Activated CD8-positive, alpha-beta memory T cell treated with anti-CD3 and anti-CD28 coated beads for 36 hours (primary cell): ENCODE data around the gene CTNNA2. TPM values are rescaled to one million over a fixed set of nuclear protein-coding genes. Genes with fewer than 3 reads are reported as not detected.
"Not testable (repeated sequence)": the region's sequence is repeated elsewhere in the genome, so short reads cannot be mapped to it uniquely, and the experiment has no call there.

Experiments
- CTCF ChIA-PET: fragments of 350-600 bp; sonication (Branson Sonifier 250); formaldehyde crosslinking; loops from one replicate; lab custom pipeline; 2021; ENCODE audit warnings: antibody characterized with exemption; lab: Charles Lee
- POLR2A ChIA-PET: fragments of 350-600 bp; sonication (Branson Sonifier 250); formaldehyde crosslinking; loops from one replicate; lab custom pipeline; 2021; ENCODE audit warnings: antibody characterized with exemption; lab: Charles Lee
- total RNA-seq, 2 experiments: library from RNA; stranded (reverse); gene quantifications; one replicate each; pipeline ENCODE4 v1.2.3, GENCODE V29; 2021

The CTNNA2 gene
- total RNA-seq, 2 experiments from 2014 or later, result not detected

- POLR2A ChIA-PET, result no interaction called here
- CTCF ChIA-PET, result interaction anchor here (1.5 kb wide), 1 partner anchor 19 kb away, joined by 3 read pairs; no protein-coding TSS in a partner anchor
Observed at GRCh38 chr2:80198042-80198441, 685.2 kb downstream of the CTNNA2 start.

GRCh38 chr2:80199504-80199903 is 686.7 kb downstream of the CTNNA2 start:
- CTCF ChIA-PET, result interaction anchor here (1.5 kb wide), 1 partner anchor 18 kb away, joined by 3 read pairs; no protein-coding TSS in a partner anchor
- POLR2A ChIA-PET, result no interaction called here

- CTCF ChIA-PET, POLR2A ChIA-PET: not testable (repeated sequence)
Observed at GRCh38 chr2:80203929-80204328, 691.1 kb downstream of the CTNNA2 start.

- POLR2A ChIA-PET, result no interaction called here
- CTCF ChIA-PET, result no interaction called here
Observed at GRCh38 chr2:80205498-80205897, 692.6 kb downstream of the CTNNA2 start.

GRCh38 chr2:80209458-80209857 is 696.6 kb downstream of the CTNNA2 start:
- CTCF ChIA-PET, result no interaction called here
- POLR2A ChIA-PET, result no interaction called here

GRCh38 chr2:80217446-80217845 is 704.6 kb downstream of the CTNNA2 start:
- ChIA-PET POLR2A (no interaction called here), CTCF (interaction anchor here (1.2 kb wide), 1 partner anchor 19 kb away, joined by 3 read pairs; no protein-coding TSS in a partner anchor)

- POLR2A ChIA-PET, result no interaction called here
Observed at GRCh38 chr2:80222644-80223043, 709.8 kb downstream of the CTNNA2 start.

GRCh38 chr2:80231421-80231820 is 718.6 kb downstream of the CTNNA2 start:
- ChIA-PET POLR2A (no interaction called here), CTCF (no interaction called here)

More at GRCh38 chr2:80222644-80223043, 709.8 kb downstream of the CTNNA2 start:
- CTCF ChIA-PET, result no interaction called here

- POLR2A ChIA-PET, result no interaction called here
- CTCF ChIA-PET, result no interaction called here
Observed at GRCh38 chr2:80233333-80233732, 720.5 kb downstream of the CTNNA2 start.

- ChIA-PET POLR2A (interaction anchor here (0.6 kb wide), 1 partner anchor 1136 kb away, joined by 3 read pairs; no protein-coding TSS in a partner anchor), CTCF (no interaction called here)
Observed at GRCh38 chr2:80238692-80239469, 726.0 kb downstream of the CTNNA2 start.

- ChIA-PET POLR2A (no interaction called here), CTCF (no interaction called here)
Observed at GRCh38 chr2:80242355-80242910, 729.6 kb downstream of the CTNNA2 start.

GRCh38 chr2:80244905-80245584 is 732.2 kb downstream of the CTNNA2 start:
- ChIA-PET POLR2A (no interaction called here), CTCF (no interaction called here)

- CTCF ChIA-PET, result no interaction called here
- POLR2A ChIA-PET, result no interaction called here
Observed at GRCh38 chr2:80246534-80246933, 733.7 kb downstream of the CTNNA2 start.

- ChIA-PET POLR2A (no interaction called here), CTCF (no interaction called here)
Observed at GRCh38 chr2:80247339-80247738, 734.5 kb downstream of the CTNNA2 start.

- POLR2A ChIA-PET, result no interaction called here
- CTCF ChIA-PET, result no interaction called here
Observed at GRCh38 chr2:80248146-80248545, 735.3 kb downstream of the CTNNA2 start.

GRCh38 chr2:80252294-80252986 is 739.6 kb downstream of the CTNNA2 start:
- POLR2A ChIA-PET, result no interaction called here
- CTCF ChIA-PET, result no interaction called here

GRCh38 chr2:80255918-80256781 is 743.3 kb downstream of the CTNNA2 start:
- CTCF ChIA-PET, result no interaction called here
- POLR2A ChIA-PET, result no interaction called here

GRCh38 chr2:80256782-80257167 is 743.9 kb downstream of the CTNNA2 start:
- POLR2A ChIA-PET, result no interaction called here
- CTCF ChIA-PET, result no interaction called here

GRCh38 chr2:80257450-80257849 is 744.6 kb downstream of the CTNNA2 start:
- CTCF ChIA-PET, result no interaction called here
- POLR2A ChIA-PET, result no interaction called here
